Measurements from ENCODE around the gene LCK. TPM values are rescaled to one million over a fixed set of nuclear protein-coding genes. Genes with fewer than 3 reads are reported as not detected.

The LCK gene
- total RNA-seq, 1 donor from 2014 or later, result not detected

DNA sequence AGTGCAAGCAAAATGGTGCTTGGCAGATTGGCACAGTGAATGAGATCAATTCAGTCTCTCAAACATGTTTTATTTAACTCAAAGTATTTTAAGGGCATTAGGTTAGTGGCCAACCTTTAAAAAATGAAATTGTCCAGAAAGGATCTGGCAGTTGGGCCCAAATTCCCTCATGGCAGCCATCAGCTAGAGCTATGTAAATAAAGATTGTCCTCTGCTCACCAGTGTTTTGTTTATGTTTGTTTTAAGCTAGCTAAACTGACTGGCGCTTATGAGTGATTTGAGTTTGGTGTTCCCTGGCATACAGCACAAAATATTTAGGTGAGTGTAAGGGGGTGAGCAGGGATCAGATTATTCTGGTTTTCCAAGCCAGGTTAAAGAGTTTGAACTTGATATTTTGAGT, 58.9 kb downstream of the LCK start:
- Mint-ChIP-seq H3K27ac (ENCODE audit: unreplicated experiment) (no peak overlapping the region), H3K27me3 (ENCODE audit: low read depth) (no peaks in the 10 kb centered on the region), H3K4me1 (peaks cover 15% of the 10 kb centered on the region), H3K4me3 (no peak overlapping the region), H3K36me3 (ENCODE audit: low read depth) (peaks cover 15% of the 10 kb centered on the region), H3K9me3 (no peaks in the 10 kb centered on the region)
- DNase-seq (ENCODE audit: low read depth, low spot score), result no peak
- TF ChIP-seq CTCF (conservative IDR thresholded peaks at IDR 0.05), result no peak

- DNase-seq (ENCODE audit: low read depth, low spot score), result no peak
- Mint-ChIP-seq H3K36me3 (ENCODE audit: low read depth) (peaks cover 5% of the 10 kb centered on the region), H3K9me3 (no peaks in the 10 kb centered on the region), H3K4me1 (peaks cover 15% of the 10 kb centered on the region), H3K4me3 (no peak overlapping the region), H3K27ac (ENCODE audit: unreplicated experiment) (no peak overlapping the region), H3K27me3 (ENCODE audit: low read depth) (no peaks in the 10 kb centered on the region)
- no peak for TF ChIP-seq CTCF (conservative IDR thresholded peaks at IDR 0.05)
These were observed 60.8 kb downstream of the LCK start for GRCh38 chr1:32311709-32312393.

DNA sequence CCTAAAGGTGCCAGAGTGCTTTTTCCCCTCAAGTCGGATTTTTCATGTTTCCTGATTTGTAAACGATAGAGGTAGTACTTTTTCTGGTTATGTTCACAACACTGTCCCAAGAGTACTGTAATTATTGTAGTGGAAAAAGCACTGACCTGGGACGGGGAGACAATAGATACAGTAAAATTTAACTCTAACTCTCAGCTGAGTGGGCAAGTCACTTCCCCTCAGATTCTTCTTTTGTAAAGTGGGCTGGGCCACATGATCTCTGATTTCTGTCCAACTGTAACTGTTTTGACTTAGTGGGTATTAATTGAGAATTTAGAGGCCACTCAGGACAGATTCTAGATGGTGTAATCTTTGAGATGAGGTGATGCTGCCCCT, 65.8 kb downstream of the LCK start:
- H3K27me3 Mint-ChIP-seq (ENCODE audit: low read depth), result no peaks in the 10 kb centered on the region
- no peak overlapping the region for H3K27ac Mint-ChIP-seq (ENCODE audit: unreplicated experiment)
- H3K36me3 Mint-ChIP-seq (ENCODE audit: low read depth), result peaks cover 5% of the 10 kb centered on the region
- no peak for DNase-seq (ENCODE audit: low read depth, low spot score)
- H3K4me1 Mint-ChIP-seq, result no peaks in the 10 kb centered on the region
- no peak overlapping the region for H3K4me3 Mint-ChIP-seq
- H3K9me3 Mint-ChIP-seq, result no peaks in the 10 kb centered on the region
- TF ChIP-seq CTCF (conservative IDR thresholded peaks at IDR 0.05), result no peak

GRCh38 chr1:32318127-32318869, 67.2 kb downstream of the LCK start:
- Mint-ChIP-seq H3K9me3 (no peaks in the 10 kb centered on the region), H3K4me3 (no peak overlapping the region), H3K36me3 (ENCODE audit: low read depth) (peaks cover 5% of the 10 kb centered on the region), H3K4me1 (no peaks in the 10 kb centered on the region), H3K27me3 (ENCODE audit: low read depth) (no peaks in the 10 kb centered on the region), H3K27ac (ENCODE audit: unreplicated experiment) (no peak overlapping the region)
- DNase-seq (ENCODE audit: low read depth, low spot score), result no peak
- no peak for TF ChIP-seq CTCF (conservative IDR thresholded peaks at IDR 0.05)

- Mint-ChIP-seq H3K27ac (ENCODE audit: unreplicated experiment) (no peak overlapping the region), H3K36me3 (ENCODE audit: low read depth) (peaks cover 8% of the 10 kb centered on the region), H3K4me1 (no peaks in the 10 kb centered on the region), H3K27me3 (ENCODE audit: low read depth) (no peaks in the 10 kb centered on the region), H3K9me3 (no peaks in the 10 kb centered on the region), H3K4me3 (no peak overlapping the region)
- DNase-seq (ENCODE audit: low read depth, low spot score), result no peak
- no peak for TF ChIP-seq CTCF (conservative IDR thresholded peaks at IDR 0.05)
These were observed 70.7 kb downstream of the LCK start for GRCh38 chr1:32321712-32322291.

All from neural crest cell (in vitro differentiated cells).